Hepatocyte (in vitro differentiated cells): ENCODE results near the gene SOX14. TPM values are rescaled to one million over a fixed set of nuclear protein-coding genes. Genes with fewer than 3 reads are reported as not detected.

Experiments used
- DNase-seq: peaks from one replicate; pipeline ENCODE4 v3.0.0-alpha.2; 2016; ENCODE audit warnings: low spot score
- H2AFZ ChIP-seq: fragments of 200-600 bp; sonication (generic); 2 replicates; pipeline ENCODE4 v1.6.0; 2016; ENCODE audit warnings: antibody characterized with exemption, mild to moderate bottlenecking
- H3K27ac ChIP-seq: fragments of 200-600 bp; sonication (generic); 2 replicates; pipeline ENCODE4 v1.5.1; 2016; ENCODE audit warnings: mild to moderate bottlenecking
- H3K27me3 ChIP-seq: fragments of 200-600 bp; sonication (generic); 2 replicates; pipeline ENCODE4 v1.6.1; 2016
- H3K36me3 ChIP-seq: fragments of 200-600 bp; sonication (generic); replicated peaks from 2 replicates; pipeline ENCODE4 v1.5.1; 2016; ENCODE audit warnings: low read depth; ENCODE audit not compliant: insufficient read depth
- H3K4me1 ChIP-seq: fragments of 200-600 bp; sonication (generic); 2 replicates; pipeline ENCODE4 v1.5.1; 2016; ENCODE audit warnings: mild to moderate bottlenecking, moderate library complexity; ENCODE audit not compliant: insufficient read depth
- H3K4me2 ChIP-seq: fragments of 200-600 bp; sonication (generic); 2 replicates; pipeline ENCODE4 v1.6.0; 2016
- H3K4me3 ChIP-seq: fragments of 200-600 bp; sonication (generic); 2 replicates; pipeline ENCODE4 v1.5.1; 2016; ENCODE audit warnings: mild to moderate bottlenecking
- H3K79me2 ChIP-seq: fragments of 200-600 bp; sonication (generic); 2 replicates; pipeline ENCODE4 v1.6.0; 2017; ENCODE audit warnings: mild to moderate bottlenecking
- H3K9me2 ChIP-seq: fragments of 200-600 bp; sonication (generic); replicated peaks from 2 replicates; pipeline ENCODE4 v1.6.0; 2017; ENCODE audit warnings: mild to moderate bottlenecking; ENCODE audit not compliant: insufficient read depth
- H3K9me3 ChIP-seq: fragments of 200-600 bp; sonication (generic); 2 replicates; pipeline ENCODE4 v1.5.1; 2016; ENCODE audit warnings: low read depth, mild to moderate bottlenecking
- H4K20me1 ChIP-seq: fragments of 200-600 bp; sonication (generic); 2 replicates; pipeline ENCODE4 v1.6.0; 2016; ENCODE audit warnings: mild to moderate bottlenecking; ENCODE audit not compliant: insufficient read depth, poor library complexity, severe bottlenecking
- EZH2 ChIP-seq: fragments of 200-600 bp; sonication (generic); IDR thresholded peaks from 2 replicates; pipeline ENCODE4 v1.6.1; 2016; ENCODE audit warnings: antibody characterized with exemption, mild to moderate bottlenecking, borderline replicate concordance
- EZH2phosphoT487 ChIP-seq: fragments of 200-600 bp; sonication (generic); IDR thresholded peaks from one replicate; pipeline ENCODE4 v1.6.1; 2018; ENCODE audit warnings: antibody characterized with exemption, mild to moderate bottlenecking, low read depth, moderate library complexity; ENCODE audit not compliant: unreplicated experiment, severe bottlenecking
- WGBS: methylation state at CpG from one replicate; pipeline ENCODE4 v1.1.6; 2016; ENCODE audit warnings: low lambda C conversion rate; ENCODE audit errors: missing lambda C conversion rate; 5-methylcytosine and 5-hydroxymethylcytosine counted together
- polyA plus RNA-seq: library from polyadenylated mRNA; unstranded; fragments of >200 nt; fragmentation: Nextera tagmentation; extraction: Ambion mirVana; gene quantifications from 2 replicates; pipeline ENCODE4 v1.2.1, GENCODE V29; 2016
- total RNA-seq: library from RNA; depleted of rRNA; stranded (reverse); fragments of >200 nt; gene quantifications from 2 replicates; pipeline ENCODE4 v1.2.3, GENCODE V29; 2014
- TF ChIP-seq, protein P1 (sequence below): fragments of 200-600 bp; sonication (generic); IDR thresholded peaks from 2 replicates; pipeline ENCODE4 v1.5.1; 2016; ENCODE audit warnings: antibody characterized with exemption, mild to moderate bottlenecking; ENCODE audit not compliant: poor library complexity

Gene SOX14
- total and polyA plus RNA-seq, 2 experiments from 2014 or later, result 0.18 TPM; not detected in 1

DNA sequence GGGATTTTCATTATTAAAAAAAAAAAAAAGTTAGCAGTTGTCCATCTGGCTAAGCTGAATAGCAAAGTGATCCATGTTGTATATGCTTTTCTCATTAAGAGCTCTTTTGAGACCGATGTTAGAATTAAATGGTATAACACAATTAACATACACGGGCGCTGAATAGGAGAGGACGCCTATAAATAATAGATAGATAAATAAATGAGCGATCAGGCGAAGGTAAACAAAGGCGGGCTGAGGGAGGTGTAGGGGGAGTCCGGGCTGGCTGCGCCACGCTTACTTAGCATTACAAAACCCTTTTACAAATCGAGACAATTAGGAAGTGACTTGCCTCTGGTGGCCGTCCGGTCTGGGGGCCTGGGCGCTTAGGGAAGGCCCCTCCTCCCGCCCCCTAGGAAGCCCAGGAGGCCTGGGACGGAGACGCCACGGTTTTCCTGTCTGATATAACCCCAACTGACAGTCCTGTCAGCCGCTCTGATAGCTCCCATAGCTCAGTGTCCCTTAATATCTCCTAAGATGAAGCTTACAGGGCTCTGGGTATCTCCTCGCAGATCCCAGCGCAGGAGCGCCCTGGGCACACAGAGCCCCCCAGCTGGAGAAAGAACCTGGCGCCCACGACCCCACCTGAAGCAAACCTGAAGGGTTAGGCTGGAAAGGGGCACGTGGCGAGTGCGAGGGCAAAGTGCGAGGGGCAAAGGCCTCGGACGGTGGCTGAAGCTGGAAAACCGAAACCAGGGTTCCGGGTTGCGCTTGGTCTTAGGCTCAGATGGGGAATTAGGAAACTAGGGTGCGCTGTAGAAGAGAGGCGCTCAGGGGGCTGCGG is 3.6 kb downstream of the SOX14 start:
- Histone ChIP-seq H3K79me2 (no peaks in the 10 kb centered on the region), H3K4me2 (peak overlapping the region; percentile 89), H2AFZ (peak overlapping the region; percentile 49), H3K27ac (no peak overlapping the region), H3K4me3 (peak overlapping the region; percentile 29), H3K27me3 (peaks cover 100% of the 10 kb centered on the region), H3K4me1 (peaks cover 38% of the 10 kb centered on the region), H3K9me2 (no peaks in the 10 kb centered on the region), H3K9me3 (no peaks in the 10 kb centered on the region), H4K20me1 (no peaks in the 10 kb centered on the region), H3K36me3 (no peaks in the 10 kb centered on the region)
- no peak for DNase-seq
- 4% methylated on average over 36 of the region's 36 CpGs for WGBS
- TF ChIP-seq, protein P1, sequence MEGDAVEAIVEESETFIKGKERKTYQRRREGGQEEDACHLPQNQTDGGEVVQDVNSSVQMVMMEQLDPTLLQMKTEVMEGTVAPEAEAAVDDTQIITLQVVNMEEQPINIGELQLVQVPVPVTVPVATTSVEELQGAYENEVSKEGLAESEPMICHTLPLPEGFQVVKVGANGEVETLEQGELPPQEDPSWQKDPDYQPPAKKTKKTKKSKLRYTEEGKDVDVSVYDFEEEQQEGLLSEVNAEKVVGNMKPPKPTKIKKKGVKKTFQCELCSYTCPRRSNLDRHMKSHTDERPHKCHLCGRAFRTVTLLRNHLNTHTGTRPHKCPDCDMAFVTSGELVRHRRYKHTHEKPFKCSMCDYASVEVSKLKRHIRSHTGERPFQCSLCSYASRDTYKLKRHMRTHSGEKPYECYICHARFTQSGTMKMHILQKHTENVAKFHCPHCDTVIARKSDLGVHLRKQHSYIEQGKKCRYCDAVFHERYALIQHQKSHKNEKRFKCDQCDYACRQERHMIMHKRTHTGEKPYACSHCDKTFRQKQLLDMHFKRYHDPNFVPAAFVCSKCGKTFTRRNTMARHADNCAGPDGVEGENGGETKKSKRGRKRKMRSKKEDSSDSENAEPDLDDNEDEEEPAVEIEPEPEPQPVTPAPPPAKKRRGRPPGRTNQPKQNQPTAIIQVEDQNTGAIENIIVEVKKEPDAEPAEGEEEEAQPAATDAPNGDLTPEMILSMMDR, result no peak
- TF ChIP-seq EZH2phosphoT487 (peak; percentile 84), EZH2 (peak; percentile 37)

DNA sequence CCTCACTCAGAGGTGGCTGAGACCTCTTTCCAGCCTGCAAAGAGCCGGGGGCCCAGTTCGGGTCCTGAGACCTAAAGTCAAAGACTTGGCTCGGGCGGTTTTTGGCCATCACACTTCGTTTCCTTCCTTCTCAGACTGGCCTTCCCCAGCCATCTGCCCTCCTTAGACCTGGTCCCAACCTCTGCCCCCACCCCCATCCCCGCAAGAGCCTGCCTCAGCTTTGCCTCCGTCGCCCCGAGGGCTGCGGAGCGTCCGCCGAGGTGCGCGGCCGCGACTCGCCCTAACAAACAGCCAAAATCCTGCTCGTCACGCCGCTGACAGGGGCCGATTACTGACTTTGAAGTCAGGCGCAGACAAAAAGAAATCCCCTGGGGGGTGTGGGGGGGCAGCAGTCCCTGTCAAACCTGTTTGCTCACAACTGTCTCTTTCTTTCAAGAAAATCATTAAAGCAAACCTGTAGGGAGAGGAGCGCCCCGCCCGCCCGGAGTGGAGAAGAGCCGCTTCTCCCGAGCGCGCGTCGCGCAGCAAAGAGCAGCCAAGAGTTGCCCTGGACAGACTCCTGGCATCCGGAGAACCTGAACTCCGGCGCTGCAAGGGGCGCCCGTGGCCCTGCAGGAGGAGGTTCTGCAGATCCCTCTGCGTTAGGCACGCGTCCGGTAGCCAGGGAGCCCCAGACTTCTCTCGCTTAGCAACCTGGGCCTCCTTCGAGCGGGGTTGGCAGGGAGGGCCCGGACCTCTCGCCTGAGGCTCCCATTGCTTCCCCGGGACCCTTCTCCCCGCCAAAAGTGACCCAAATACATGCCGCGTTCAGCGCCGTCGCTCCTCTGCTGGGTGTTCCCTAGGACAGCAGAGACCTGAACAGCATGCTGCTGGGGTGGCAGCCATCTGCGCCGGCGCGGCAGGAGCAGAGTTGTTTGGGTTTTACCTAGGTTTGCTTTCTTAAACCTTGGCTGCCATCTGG is 4.5 kb downstream of the SOX14 start:
- peaks cover 38% of the 10 kb centered on the region for H3K4me1 ChIP-seq
- peak; percentile 27 for DNase-seq
- peak overlapping the region; percentile 89 for H3K4me2 ChIP-seq
- peaks cover 100% of the 10 kb centered on the region for H3K27me3 ChIP-seq
- H2AFZ ChIP-seq, result peak overlapping the region; percentile 49
- WGBS, result 3% methylated on average over 55 of the region's 59 CpGs
- H3K9me3 ChIP-seq, result no peaks in the 10 kb centered on the region
- H3K4me3 ChIP-seq, result peak overlapping the region; percentile 29
- no peaks in the 10 kb centered on the region for H3K79me2 ChIP-seq
- no peaks in the 10 kb centered on the region for H3K36me3 ChIP-seq
- H4K20me1 ChIP-seq, result no peaks in the 10 kb centered on the region
- H3K9me2 ChIP-seq, result no peaks in the 10 kb centered on the region
- H3K27ac ChIP-seq, result no peak overlapping the region
- TF ChIP-seq EZH2 (peak; percentile 99), EZH2phosphoT487 (peak; percentile 68)
- TF ChIP-seq, protein P1, result no peak

DNA sequence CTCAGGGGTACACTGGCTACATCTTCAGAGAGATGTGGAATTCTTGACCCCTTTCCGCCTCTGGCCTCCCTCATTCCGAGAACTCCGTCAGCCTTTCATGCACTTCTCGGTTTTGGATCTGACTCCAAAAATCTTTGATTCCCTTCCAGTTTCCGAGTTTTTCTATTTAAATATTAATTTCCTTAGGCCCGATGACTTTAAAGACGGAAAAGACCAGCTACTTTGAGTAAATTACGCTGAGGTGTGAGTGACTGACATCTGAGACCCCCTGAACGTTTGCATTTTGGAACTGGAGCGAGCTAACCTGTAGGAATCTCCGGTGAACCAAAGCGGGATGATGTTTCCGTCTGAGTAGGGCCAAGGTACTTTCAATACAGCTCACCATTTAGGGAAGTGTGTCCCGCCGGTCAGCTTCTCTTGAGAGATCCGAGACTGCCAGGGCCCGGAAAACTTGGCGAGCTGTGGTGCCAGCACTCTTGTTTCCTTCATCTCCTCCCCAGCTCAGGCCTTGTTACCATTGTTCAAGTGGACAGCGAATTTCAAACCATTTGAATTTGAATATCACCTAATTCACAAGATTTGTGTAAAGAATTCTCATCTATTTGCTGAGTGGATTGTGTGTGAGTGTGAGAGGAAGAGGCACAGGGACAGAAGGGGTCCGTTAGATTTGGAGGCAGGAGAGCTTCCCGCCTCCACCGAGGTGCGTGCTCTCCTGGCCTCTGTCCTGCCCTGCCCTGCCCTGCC is 5.4 kb downstream of the SOX14 start:
- H3K9me2 ChIP-seq, result no peaks in the 10 kb centered on the region
- H3K9me3 ChIP-seq, result no peaks in the 10 kb centered on the region
- no peak overlapping the region for H2AFZ ChIP-seq
- H3K79me2 ChIP-seq, result no peaks in the 10 kb centered on the region
- TF ChIP-seq EZH2, result no peak
- peak; percentile 24 for TF ChIP-seq EZH2phosphoT487
- TF ChIP-seq, protein P1, result no peak
- peak overlapping the region; percentile 89 for H3K4me2 ChIP-seq
- DNase-seq, result no peak
- no peaks in the 10 kb centered on the region for H4K20me1 ChIP-seq
- no peak overlapping the region for H3K27ac ChIP-seq
- H3K4me3 ChIP-seq, result no peak overlapping the region
- peaks cover 31% of the 10 kb centered on the region for H3K4me1 ChIP-seq
- H3K27me3 ChIP-seq, result peaks cover 100% of the 10 kb centered on the region
- H3K36me3 ChIP-seq, result no peaks in the 10 kb centered on the region
- WGBS, result 13% methylated on average over 23 of the region's 23 CpGs
